Smooth muscle cell (in vitro differentiated cells): ENCODE measurements around the gene NOP14. TPM values are rescaled to one million over a fixed set of nuclear protein-coding genes. Genes with fewer than 3 reads are reported as not detected.

Experiments
- DNase-seq: peaks from one replicate; lab custom pipeline; 2025; ENCODE audit not compliant: unreplicated experiment; lab: John Stamatoyannopoulos, UW
- H2AFZ ChIP-seq: fragments of 200-600 bp; sonication (generic); 2 replicates; pipeline ENCODE4 v1.6.0; 2016; ENCODE audit warnings: antibody characterized with exemption, low read depth, mild to moderate bottlenecking
- H3F3A ChIP-seq: fragments of 200-600 bp; sonication (generic); 2 replicates; pipeline ENCODE4 v1.6.0; 2017; ENCODE audit warnings: antibody characterized with exemption, low read depth
- H3K27ac ChIP-seq: fragments of 200-600 bp; sonication (generic); 2 replicates; pipeline ENCODE4 v1.5.1; 2016; ENCODE audit warnings: low read depth, mild to moderate bottlenecking
- H3K27me3 ChIP-seq: fragments of 200-600 bp; sonication (generic); 2 replicates; pipeline ENCODE4 v1.6.1; 2016; ENCODE audit warnings: low read depth, mild to moderate bottlenecking
- H3K36me3 ChIP-seq: fragments of 200-600 bp; sonication (generic); 2 replicates; pipeline ENCODE4 v1.5.1; 2016; ENCODE audit warnings: low read depth
- H3K4me1 ChIP-seq: fragments of 200-600 bp; sonication (generic); 2 replicates; pipeline ENCODE4 v1.5.1; 2016; ENCODE audit warnings: low read depth
- H3K4me2 ChIP-seq: fragments of 200-600 bp; sonication (generic); 2 replicates; pipeline ENCODE4 v1.6.0; 2016; ENCODE audit warnings: mild to moderate bottlenecking
- H3K4me3 ChIP-seq: fragments of 200-600 bp; sonication (generic); 2 replicates; pipeline ENCODE4 v1.5.1; 2016; ENCODE audit warnings: mild to moderate bottlenecking
- H3K79me2 ChIP-seq: fragments of 200-600 bp; sonication (generic); 2 replicates; pipeline ENCODE4 v1.6.0; 2016; ENCODE audit warnings: low read depth, mild to moderate bottlenecking
- H3K9ac ChIP-seq: fragments of 200-600 bp; sonication (generic); 2 replicates; pipeline ENCODE4 v1.6.0; 2016; ENCODE audit warnings: low read depth
- H3K9me3 ChIP-seq: fragments of 200-600 bp; sonication (generic); replicated peaks from 2 replicates; pipeline ENCODE4 v1.5.1; 2016; ENCODE audit warnings: low read depth
- H4K20me1 ChIP-seq: fragments of 200-600 bp; sonication (generic); 2 replicates; pipeline ENCODE4 v1.6.0; 2016; ENCODE audit warnings: low read depth
- WGBS: methylation state at CpG from one replicate; pipeline ENCODE4 v1.1.7; 2016; ENCODE audit warnings: low lambda C conversion rate; 5-methylcytosine and 5-hydroxymethylcytosine counted together
- polyA plus RNA-seq: library from polyadenylated mRNA; unstranded; fragments of >200 nt; fragmentation: Nextera tagmentation; extraction: Ambion mirVana; gene quantifications from 2 replicates; pipeline ENCODE4 v1.2.1, GENCODE V29; 2016
- total RNA-seq: library from RNA; depleted of rRNA; stranded (reverse); fragments of >200 nt; gene quantifications from 2 replicates; pipeline ENCODE4 v1.2.3, GENCODE V29; 2014
- TF ChIP-seq, protein P1 (sequence below): fragments of 200-600 bp; sonication (generic); IDR thresholded peaks from 2 replicates; pipeline ENCODE4 v1.5.1; 2017; ENCODE audit warnings: borderline replicate concordance, mild to moderate bottlenecking, antibody characterized with exemption; ENCODE audit not compliant: insufficient read depth, poor library complexity, severe bottlenecking

NOP14 gene
- total and polyA plus RNA-seq, 2 experiments from 2014 or later, result 10.9 to 18.5 TPM

- H3K9ac ChIP-seq, result no peak overlapping the region
- H3K36me3 ChIP-seq, result no peaks in the 10 kb centered on the region
- H3F3A ChIP-seq, result no peaks in the 10 kb centered on the region
- H3K79me2 ChIP-seq, result peaks cover 8% of the 10 kb centered on the region
- H3K9me3 ChIP-seq, result no peaks in the 10 kb centered on the region
- H3K27me3 ChIP-seq, result no peaks in the 10 kb centered on the region
- peaks cover 22% of the 10 kb centered on the region for H4K20me1 ChIP-seq
- 96% methylated on average over 3 of the region's 3 CpGs for WGBS
- no peak overlapping the region for H3K4me2 ChIP-seq
- no peak for DNase-seq
- no peaks in the 10 kb centered on the region for H3K4me1 ChIP-seq
- no peak overlapping the region for H2AFZ ChIP-seq
- H3K4me3 ChIP-seq, result no peak overlapping the region
- H3K27ac ChIP-seq, result no peak overlapping the region
- TF ChIP-seq, protein P1, sequence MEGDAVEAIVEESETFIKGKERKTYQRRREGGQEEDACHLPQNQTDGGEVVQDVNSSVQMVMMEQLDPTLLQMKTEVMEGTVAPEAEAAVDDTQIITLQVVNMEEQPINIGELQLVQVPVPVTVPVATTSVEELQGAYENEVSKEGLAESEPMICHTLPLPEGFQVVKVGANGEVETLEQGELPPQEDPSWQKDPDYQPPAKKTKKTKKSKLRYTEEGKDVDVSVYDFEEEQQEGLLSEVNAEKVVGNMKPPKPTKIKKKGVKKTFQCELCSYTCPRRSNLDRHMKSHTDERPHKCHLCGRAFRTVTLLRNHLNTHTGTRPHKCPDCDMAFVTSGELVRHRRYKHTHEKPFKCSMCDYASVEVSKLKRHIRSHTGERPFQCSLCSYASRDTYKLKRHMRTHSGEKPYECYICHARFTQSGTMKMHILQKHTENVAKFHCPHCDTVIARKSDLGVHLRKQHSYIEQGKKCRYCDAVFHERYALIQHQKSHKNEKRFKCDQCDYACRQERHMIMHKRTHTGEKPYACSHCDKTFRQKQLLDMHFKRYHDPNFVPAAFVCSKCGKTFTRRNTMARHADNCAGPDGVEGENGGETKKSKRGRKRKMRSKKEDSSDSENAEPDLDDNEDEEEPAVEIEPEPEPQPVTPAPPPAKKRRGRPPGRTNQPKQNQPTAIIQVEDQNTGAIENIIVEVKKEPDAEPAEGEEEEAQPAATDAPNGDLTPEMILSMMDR, result no peak
Measured at GRCh38 chr4:2911868-2912267, 51.3 kb downstream of the NOP14 start.

- no peaks in the 10 kb centered on the region for H3K9me3 ChIP-seq
- no peaks in the 10 kb centered on the region for H3K27me3 ChIP-seq
- H3K4me3 ChIP-seq, result no peak overlapping the region
- no peak overlapping the region for H3K9ac ChIP-seq
- peaks cover 22% of the 10 kb centered on the region for H4K20me1 ChIP-seq
- DNase-seq, result no peak
- H3K36me3 ChIP-seq, result no peaks in the 10 kb centered on the region
- H3K27ac ChIP-seq, result no peak overlapping the region
- no peaks in the 10 kb centered on the region for H3K79me2 ChIP-seq
- H3K4me1 ChIP-seq, result no peaks in the 10 kb centered on the region
- TF ChIP-seq, protein P1, result no peak
- no peaks in the 10 kb centered on the region for H3F3A ChIP-seq
- no peak overlapping the region for H3K4me2 ChIP-seq
- H2AFZ ChIP-seq, result no peak overlapping the region
- WGBS, result 90% methylated on average over 7 of the region's 7 CpGs
Measured at GRCh38 chr4:2910409-2910808, 52.8 kb downstream of the NOP14 start.

DNA sequence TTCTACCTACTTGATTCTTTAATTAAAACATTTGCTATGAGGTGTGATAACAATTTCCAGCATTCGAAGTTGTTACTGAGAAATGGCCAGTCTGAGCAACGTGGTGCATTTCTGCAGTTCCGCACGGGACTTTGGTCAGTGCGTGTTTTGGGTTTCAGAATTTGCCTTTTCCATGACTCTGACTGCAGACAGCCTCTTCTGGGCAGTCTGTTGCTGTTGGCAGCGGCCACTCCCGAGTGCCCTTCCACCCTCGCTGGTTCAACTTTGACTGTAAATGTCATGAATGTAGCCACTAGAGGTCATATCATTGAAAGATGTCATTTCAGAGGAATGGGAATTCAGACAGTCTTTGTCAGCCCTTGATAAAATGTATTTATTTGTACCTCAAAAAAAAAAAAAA, 53.6 kb downstream of the NOP14 start:
- no peaks in the 10 kb centered on the region for H3K27me3 ChIP-seq
- DNase-seq, result no peak
- no peak overlapping the region for H2AFZ ChIP-seq
- no peak overlapping the region for H3K27ac ChIP-seq
- H3K4me1 ChIP-seq, result no peaks in the 10 kb centered on the region
- H3K9ac ChIP-seq, result no peak overlapping the region
- H3K4me2 ChIP-seq, result no peak overlapping the region
- no peak overlapping the region for H3K4me3 ChIP-seq
- no peaks in the 10 kb centered on the region for H3K36me3 ChIP-seq
- H3K79me2 ChIP-seq, result no peaks in the 10 kb centered on the region
- no peaks in the 10 kb centered on the region for H3K9me3 ChIP-seq
- H4K20me1 ChIP-seq, result peaks cover 22% of the 10 kb centered on the region
- TF ChIP-seq, protein P1, result no peak
- WGBS, result 95% methylated on average over 8 of the region's 8 CpGs
- no peaks in the 10 kb centered on the region for H3F3A ChIP-seq

DNA sequence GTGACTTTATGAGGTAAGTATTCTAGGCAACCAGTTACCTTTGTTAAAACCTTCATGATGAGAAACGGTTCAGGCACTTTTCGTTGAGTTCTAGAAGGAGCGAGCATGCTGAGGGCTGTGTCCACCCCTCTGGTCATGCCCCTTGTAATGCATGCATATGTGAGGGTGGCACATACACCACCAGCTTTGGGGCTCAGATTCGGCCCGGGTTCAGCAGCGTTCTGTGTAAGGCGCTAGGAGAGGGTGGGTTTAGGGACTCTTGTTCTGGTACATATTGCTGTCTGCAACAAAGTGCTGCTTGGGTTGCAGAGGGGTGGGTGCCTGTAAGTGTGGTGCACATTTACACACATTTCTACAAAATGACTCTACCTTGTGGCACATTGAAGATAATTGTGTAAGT, 54.5 kb downstream of the NOP14 start:
- peaks cover 25% of the 10 kb centered on the region for H4K20me1 ChIP-seq
- H3K79me2 ChIP-seq, result no peaks in the 10 kb centered on the region
- H3K9ac ChIP-seq, result no peak overlapping the region
- TF ChIP-seq, protein P1, result no peak
- H3K4me1 ChIP-seq, result no peaks in the 10 kb centered on the region
- H3K27ac ChIP-seq, result no peak overlapping the region
- H3K9me3 ChIP-seq, result no peaks in the 10 kb centered on the region
- H3F3A ChIP-seq, result no peaks in the 10 kb centered on the region
- no peaks in the 10 kb centered on the region for H3K36me3 ChIP-seq
- H2AFZ ChIP-seq, result no peak overlapping the region
- no peak for DNase-seq
- no peaks in the 10 kb centered on the region for H3K27me3 ChIP-seq
- no peak overlapping the region for H3K4me3 ChIP-seq
- no peak overlapping the region for H3K4me2 ChIP-seq
- WGBS, result 93% methylated on average over 7 of the region's 7 CpGs
